IMR-90 (cell line): Measurements from ENCODE around the gene MAP3K15. TPM values are rescaled to one million over a fixed set of nuclear protein-coding genes. Genes with fewer than 3 reads are reported as not detected.

Experiments
- ATAC-seq: fragments of 200-7000 bp; cut with Tn5 transposase; 2 replicates; pipeline ENCODE4 v1.9.1; 2020; ENCODE audit warnings: low read depth, mild to moderate bottlenecking, moderate library complexity
- BruUV-seq: library from RNA; stranded (reverse); fragments of 400-500 nt; replicated peaks from 2 replicates; lab custom pipeline; 2021; lab: Mats Ljungman, UMichigan
- CTCF ChIA-PET: fragments of 300-600 bp; formaldehyde crosslinking; extraction: SDS; loops from one replicate; lab custom pipeline; 2021; ENCODE audit warnings: antibody characterized with exemption; lab: Yijun Ruan, JAX
- POLR2A ChIA-PET: fragments of 300-600 bp; sonication (Branson Sonifier 250); formaldehyde crosslinking; loops from one replicate; lab custom pipeline; 2022; ENCODE audit warnings: antibody characterized with exemption; ENCODE audit not compliant: unreplicated experiment; lab: Charles Lee
- DNase-seq: peaks from one replicate; pipeline ENCODE4 v3.0.0; 2013
- H2AFZ ChIP-seq: replicated peaks from 2 replicates; pipeline ENCODE3; 2013; ENCODE audit warnings: low read length, mild to moderate bottlenecking; ENCODE audit not compliant: poor library complexity
- H2AK5ac ChIP-seq: 2 replicates; pipeline ENCODE4 v1.6.1; 2013; ENCODE audit warnings: low read depth, low read length, inconsistent platforms
- H2AK9ac ChIP-seq: replicated peaks from 2 replicates; pipeline ENCODE3; 2013; ENCODE audit warnings: mild to moderate bottlenecking, low read depth, low read length, moderate library complexity; ENCODE audit not compliant: poor library complexity
- H2BK120ac ChIP-seq: 2 replicates; pipeline ENCODE4 v1.6.1; 2013; ENCODE audit warnings: low read depth, low read length, inconsistent platforms
- H2BK15ac ChIP-seq: 3 replicates; pipeline ENCODE4 v1.6.1; 2013; ENCODE audit warnings: low read depth, low read length, inconsistent platforms
- H2BK20ac ChIP-seq: 2 replicates; pipeline ENCODE4 v1.6.1; 2013; ENCODE audit warnings: low read depth, mild to moderate bottlenecking, inconsistent platforms, low read length, moderate library complexity
- H2BK5ac ChIP-seq: 2 replicates; pipeline ENCODE4 v1.6.1; 2013; ENCODE audit warnings: mild to moderate bottlenecking, low read depth, low read length, inconsistent platforms; ENCODE audit not compliant: poor library complexity, severe bottlenecking
- H3K14ac ChIP-seq: replicated peaks from 2 replicates; pipeline ENCODE4 v1.6.1; 2013; ENCODE audit warnings: low read depth, low read length, inconsistent platforms
- H3K18ac ChIP-seq: 2 replicates; pipeline ENCODE4 v1.6.1; 2013; ENCODE audit warnings: low read depth, low read length, control low read depth
- H3K23ac ChIP-seq: 2 replicates; pipeline ENCODE4 v1.6.1; 2013; ENCODE audit warnings: low read depth, low read length, inconsistent platforms
- H3K27ac ChIP-seq: 2 replicates; pipeline ENCODE4 v1.5.1; 2013; ENCODE audit warnings: mild to moderate bottlenecking, control low read depth, low read length; ENCODE audit not compliant: insufficient read depth
- H3K27me3 ChIP-seq: 2 replicates; pipeline ENCODE4 v1.6.1; 2013; ENCODE audit warnings: low read length; ENCODE audit not compliant: control insufficient read depth, insufficient read depth
- H3K36me3 ChIP-seq: 2 replicates; pipeline ENCODE4 v1.6.1; 2013; ENCODE audit warnings: low read length, mixed read lengths; ENCODE audit not compliant: control insufficient read depth, insufficient read depth
- H3K4ac ChIP-seq: 2 replicates; pipeline ENCODE4 v1.6.1; 2013; ENCODE audit warnings: low read depth, low read length, inconsistent platforms
- H3K4me1 ChIP-seq: 2 replicates; pipeline ENCODE4 v1.6.1; 2013; ENCODE audit warnings: low read length, mixed read lengths; ENCODE audit not compliant: control insufficient read depth, insufficient read depth
- H3K4me2 ChIP-seq: 2 replicates; pipeline ENCODE4 v1.6.1; 2013; ENCODE audit warnings: low read depth, mild to moderate bottlenecking, control low read depth, low read length, moderate library complexity
- H3K4me3 ChIP-seq: 2 replicates; pipeline ENCODE4 v1.5.1; 2013; ENCODE audit warnings: low read depth, mild to moderate bottlenecking, control low read depth, low read length, moderate library complexity; ENCODE audit not compliant: insufficient read depth
- H3K56ac ChIP-seq: 2 replicates; pipeline ENCODE4 v1.6.1; 2013; ENCODE audit warnings: low read length, inconsistent platforms; ENCODE audit not compliant: insufficient read depth; ENCODE audit errors: extremely low read depth
- H3K79me1 ChIP-seq, 2 experiments: 2 replicates each; pipeline ENCODE4 v1.6.1; 2013; ENCODE audit warnings: low read length in 2 of 2, inconsistent platforms in 1 of 2, low read depth in 1 of 2
- H3K9ac ChIP-seq: 2 replicates; pipeline ENCODE4 v1.6.1; 2013; ENCODE audit warnings: low read depth, low read length, control low read depth
- H3K9me1 ChIP-seq: 2 replicates; pipeline ENCODE4 v1.6.1; 2013; ENCODE audit warnings: low read length, inconsistent platforms; ENCODE audit not compliant: insufficient read depth
- H3K9me3 ChIP-seq: 2 replicates; pipeline ENCODE4 v1.6.1; 2013; ENCODE audit warnings: low read length; ENCODE audit not compliant: control insufficient read depth, insufficient read depth
- H4K20me1 ChIP-seq: 2 replicates; pipeline ENCODE4 v1.6.1; 2013; ENCODE audit warnings: low read length, inconsistent platforms; ENCODE audit not compliant: insufficient read depth
- H4K5ac ChIP-seq: 2 replicates; pipeline ENCODE4 v1.6.1; 2013; ENCODE audit warnings: mild to moderate bottlenecking, low read depth, low read length, control low read depth
- H4K8ac ChIP-seq, 2 experiments: 2 replicates each; pipeline ENCODE4 v1.6.1; 2013; ENCODE audit warnings: low read depth in 2 of 2, low read length in 2 of 2, control low read depth in 1 of 2, inconsistent platforms in 1 of 2
- H4K91ac ChIP-seq: 2 replicates; pipeline ENCODE4 v1.6.1; 2013; ENCODE audit warnings: low read depth, low read length, inconsistent platforms; ENCODE audit not compliant: insufficient read depth
- FOS ChIP-seq: fragments of 150-350 bp; IDR thresholded peaks from 2 replicates; pipeline ENCODE4 v1.6.1; 2016; ENCODE audit warnings: low read depth, low read length
- RAD21 ChIP-seq: IDR thresholded peaks from 2 replicates; pipeline ENCODE4 v1.6.1; 2012; ENCODE audit warnings: low read length, improper control_type of control experiment
- WGBS, 2 experiments: methylation state at CpG; one replicate each; pipeline versions ENCODE4 v1.1.5 to v1.1.7; 2013; ENCODE audit warnings: missing lambda C conversion rate in 2 of 2; ENCODE audit not compliant: insufficient read length in 1 of 2; ENCODE audit errors: extremely low coverage in 2 of 2; 5-methylcytosine and 5-hydroxymethylcytosine counted together
- dilution Hi-C: fragments of 300-500 bp; cut with HindIII; formaldehyde crosslinking; loops from one replicate; pipeline ENCODE4 v1.14.3; 2018; ENCODE audit warnings: low sequenced_read_pairs; ENCODE audit not compliant: unreplicated experiment
- in situ Hi-C: fragments of 300-500 bp; cut with MboI; formaldehyde crosslinking; loops from 3 replicates; pipeline ENCODE4 v1.14.3; 2019; ENCODE audit warnings: low sequenced_read_pairs, inconsistent platforms, mixed read lengths
- intact Hi-C: fragments of 100-400 bp; cut with micrococcal nuclease; formaldehyde crosslinking; loops from 2 replicates; pipeline ENCODE4 v1.10.0; 2022
- polyA plus RNA-seq, 3 experiments: library from polyadenylated mRNA; depleted of rRNA; stranded (reverse); fragments of >200 nt; gene quantifications; 2 replicates each; pipeline ENCODE4 v1.2.3, GENCODE V29; 2012; ENCODE audit warnings: low replicate concordance in 1 of 3
- total RNA-seq: library from RNA; depleted of rRNA; stranded (reverse); fragments of >200 nt; gene quantifications from 2 replicates; pipeline ENCODE4 v1.2.3, GENCODE V29; 2012

The MAP3K15 gene
- total and polyA plus RNA-seq, 2 of the 4 experiments (the other 2 are of a cell fraction), result under 0.01 to 0.10 TPM

- no peak overlapping the region for H4K91ac ChIP-seq
- peaks cover 3% of the 10 kb centered on the region for H3K4me1 ChIP-seq
- ChIA-PET CTCF (interaction anchor here (0.5 to 1.7 kb wide), 5 partner anchors 10 to 194 kb away, joined by 4 to 10 read pairs (median 4); no protein-coding TSS in a partner anchor), POLR2A (no interaction called here)
- peak overlapping the region; percentile 97 for H3K4me2 ChIP-seq
- H3K9ac ChIP-seq, result no peak overlapping the region
- no peak overlapping the region; a peak in 1 of 4 replicates for H4K8ac ChIP-seq
- no peak overlapping the region for H2AK5ac ChIP-seq
- no peak for DNase-seq
- no peaks in the 10 kb centered on the region for H3K79me1 ChIP-seq
- no peak overlapping the region for H4K5ac ChIP-seq
- peak; percentile 40 for ATAC-seq
- BruUV-seq, result no TSS peak
- dilution Hi-C loops (no loop called here), intact Hi-C loops (loop anchor here (1.0 to 10.0 kb wide), 4 partner anchors 163 to 752 kb away; partner anchors contain the start of gene BCLAF3), in situ Hi-C loops (loop anchor here (10.0 to 25.0 kb wide), 4 partner anchors 152 to 615 kb away; partner anchors contain the start of gene BCLAF3)
- H3K9me1 ChIP-seq, result no peaks in the 10 kb centered on the region
- H4K20me1 ChIP-seq, result no peaks in the 10 kb centered on the region
- TF ChIP-seq RAD21, result no peak
- no peak for TF ChIP-seq FOS
- no peak overlapping the region for H3K56ac ChIP-seq
- no peak overlapping the region for H3K27ac ChIP-seq
- H3K4ac ChIP-seq, result no peak overlapping the region; the same call in 1 of the 2 replicates
- H3K36me3 ChIP-seq, result no peaks in the 10 kb centered on the region
- no peak overlapping the region for H2BK15ac ChIP-seq
- no peaks in the 10 kb centered on the region for H3K9me3 ChIP-seq
- H2AK9ac ChIP-seq, result peak overlapping the region; percentile 89
- H2BK5ac ChIP-seq, result no peak overlapping the region
- peaks cover 6% of the 10 kb centered on the region; the same call in 1 of the 2 replicates for H3K27me3 ChIP-seq
- 0 out of 2 replicates have a peak overlapping the region, but pooled peaks have one; percentile 2 for H2BK120ac ChIP-seq
- no peak overlapping the region for H2BK20ac ChIP-seq
- peak overlapping the region; percentile 42 for H3K4me3 ChIP-seq
- H3K18ac ChIP-seq, result no peak overlapping the region; the same call in 1 of the 2 replicates
- H2AFZ ChIP-seq, result peak overlapping the region; percentile 93
- H3K14ac ChIP-seq, result no peak overlapping the region; the same call in 1 of the 2 replicates
- no peak overlapping the region for H3K23ac ChIP-seq
- WGBS, 2 experiments, result 36 to 71% methylated on average over 1 to 10 of the region's 20 CpGs
Observed at GRCh38 chrX:19372547-19373331, 142.6 kb downstream of the MAP3K15 start.
